Activated CD4-positive, alpha-beta T cell treated with anti-CD3 and anti-CD28 coated beads, Interleukin-2, amount 50 U/mL, for 1 hour (primary cell): ENCODE measurements around the gene ENDOD1.
"Not testable (repeated sequence)": the region's sequence is repeated elsewhere in the genome, so short reads cannot be mapped to it uniquely, and the experiment has no call there.

Source experiments
- DNase-seq: peaks from one replicate; pipeline ENCODE4 v3.0.0-alpha.2; 2020

Gene ENDOD1

GRCh38 chr11:95104856-95105255 lies 15.2 kb downstream of the ENDOD1 start:
- no peak for DNase-seq

GRCh38 chr11:95108159-95108611 lies 18.5 kb downstream of the ENDOD1 start:
- DNase-seq: no peak

GRCh38 chr11:95108671-95109551 lies 19.3 kb downstream of the ENDOD1 start:
- DNase-seq: no peak

DNA sequence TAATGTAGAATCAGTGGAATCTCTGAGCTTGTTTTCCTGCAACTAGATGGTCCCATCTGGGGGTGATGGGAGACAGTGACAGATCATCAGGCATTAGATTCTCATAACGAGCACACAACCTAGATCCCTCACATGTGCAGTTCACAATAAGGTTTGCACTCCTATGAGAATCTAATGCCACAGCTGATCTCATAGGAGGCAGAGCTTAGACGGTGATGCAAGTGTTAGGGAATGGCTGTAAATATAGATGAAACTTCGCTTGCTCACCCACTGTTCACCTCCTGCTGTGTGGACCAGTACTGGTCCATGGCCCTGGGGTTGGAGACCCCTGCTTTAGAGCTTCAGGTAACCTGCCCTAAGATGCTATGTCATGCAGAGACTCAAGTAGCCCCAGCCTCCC lies 21.8 kb downstream of the ENDOD1 start:
- not testable (repeated sequence) for DNase-seq

GRCh38 chr11:95111923-95112540 lies 22.4 kb downstream of the ENDOD1 start:
- DNase-seq: no peak

GRCh38 chr11:95115597-95115996 lies 26.0 kb downstream of the ENDOD1 start:
- DNase-seq: no peak

GRCh38 chr11:95119361-95120060 lies 29.9 kb downstream of the ENDOD1 start:
- no peak for DNase-seq

GRCh38 chr11:95121698-95122097 lies 32.1 kb downstream of the ENDOD1 start:
- no peak for DNase-seq

DNA sequence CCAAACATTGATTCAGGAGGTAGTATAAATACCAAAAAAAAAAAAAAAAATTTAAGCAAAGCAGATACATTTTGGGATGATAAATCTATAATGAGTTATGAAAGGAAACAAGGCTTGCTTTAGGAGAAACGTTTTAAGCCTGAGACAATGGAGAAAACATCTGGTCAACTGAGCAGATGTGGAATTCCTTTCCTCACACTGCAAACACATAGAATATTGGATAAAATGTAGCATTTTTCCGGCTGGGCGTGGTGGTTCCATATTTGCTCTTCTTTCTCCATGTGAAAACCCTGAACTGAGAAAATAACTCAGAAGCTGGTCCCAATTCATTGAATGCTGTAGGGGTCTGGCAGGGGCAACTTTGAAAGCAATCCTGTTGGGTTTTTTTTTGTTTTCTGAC lies 33.9 kb downstream of the ENDOD1 start:
- DNase-seq: no peak

DNA sequence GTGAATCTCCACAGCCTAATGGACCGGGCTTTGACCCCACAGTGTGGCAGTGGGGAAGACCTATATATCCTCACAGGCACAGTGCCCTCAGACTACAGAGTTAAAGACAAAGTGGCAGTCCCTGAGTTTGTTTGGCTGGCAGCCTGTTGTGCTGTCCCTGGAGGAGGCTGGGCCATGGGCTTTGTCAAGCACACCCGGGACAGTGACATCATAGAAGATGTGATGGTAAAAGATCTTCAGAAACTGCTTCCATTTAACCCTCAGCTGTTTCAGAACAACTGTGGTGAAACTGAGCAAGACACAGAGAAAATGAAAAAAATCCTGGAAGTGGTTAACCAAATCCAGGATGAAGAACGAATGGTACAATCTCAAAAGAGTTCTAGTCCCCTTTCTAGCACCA lies 39.0 kb downstream of the ENDOD1 start:
- no peak for DNase-seq

DNA sequence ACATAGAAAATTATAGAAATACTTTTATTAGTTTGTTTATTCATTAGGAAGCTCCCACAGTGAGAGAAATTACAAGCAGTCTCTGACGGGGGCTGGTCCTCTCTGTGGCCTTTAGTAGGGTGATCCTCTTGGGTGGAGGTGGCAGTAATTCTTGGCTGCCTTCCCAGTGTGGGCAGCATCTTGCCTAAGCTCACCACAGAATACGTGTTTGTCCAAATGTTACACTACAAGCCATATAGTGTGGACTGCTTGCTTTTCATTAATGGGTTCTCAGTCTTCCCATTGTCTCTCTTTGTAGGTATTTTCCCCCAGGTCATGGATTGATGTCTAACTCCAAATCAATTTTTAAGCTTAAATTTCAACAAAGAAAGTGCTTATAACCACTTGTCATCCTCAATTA lies 43.3 kb downstream of the ENDOD1 start:
- no peak for DNase-seq

DNA sequence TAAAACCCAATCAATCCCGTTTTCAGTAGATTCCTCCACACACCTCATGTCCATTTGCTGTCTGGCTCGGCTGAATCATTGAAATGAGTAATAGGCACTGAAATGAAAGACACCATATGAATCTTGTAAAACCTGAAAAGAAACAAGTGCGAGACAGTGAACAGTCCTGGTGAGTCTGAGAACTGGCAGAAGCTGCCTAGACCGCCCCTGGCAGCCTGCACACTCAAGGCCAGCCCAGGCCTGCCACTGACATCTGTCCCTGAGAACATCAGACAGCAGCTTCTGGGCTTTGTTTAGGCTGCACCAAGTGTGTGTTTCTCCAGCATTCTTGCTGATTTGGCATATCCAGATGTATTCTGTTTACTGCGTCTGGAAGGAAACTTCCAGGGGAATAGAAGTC lies 44.8 kb downstream of the ENDOD1 start:
- DNase-seq: no peak

GRCh38 chr11:95135155-95135554 lies 45.5 kb downstream of the ENDOD1 start:
- DNase-seq: no peak

- no peak for DNase-seq
Measured at GRCh38 chr11:95135880-95136279, 46.2 kb downstream of the ENDOD1 start.

- not testable (repeated sequence) for DNase-seq
Measured at GRCh38 chr11:95136747-95137146, 47.1 kb downstream of the ENDOD1 start.

GRCh38 chr11:95137299-95137698 lies 47.7 kb downstream of the ENDOD1 start:
- DNase-seq: no peak

DNA sequence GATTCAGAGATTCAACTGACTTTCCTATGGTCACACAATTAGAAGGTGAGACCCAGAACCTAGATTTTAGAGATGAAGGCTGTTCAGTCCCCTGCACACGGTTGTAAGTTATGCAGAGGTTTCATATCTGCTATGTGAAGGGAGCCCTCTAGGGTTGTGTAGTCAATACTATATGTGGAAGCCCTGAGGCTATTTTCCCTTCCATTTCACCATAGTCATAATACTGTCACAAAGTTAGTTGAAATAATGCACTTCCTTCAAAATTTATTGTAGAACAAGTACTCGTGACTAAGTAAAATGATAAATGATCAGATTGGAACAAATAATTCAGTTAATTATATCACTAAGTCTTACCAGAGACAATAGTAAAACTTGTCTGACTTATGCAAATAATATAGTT lies 48.8 kb downstream of the ENDOD1 start:
- no peak for DNase-seq

DNA sequence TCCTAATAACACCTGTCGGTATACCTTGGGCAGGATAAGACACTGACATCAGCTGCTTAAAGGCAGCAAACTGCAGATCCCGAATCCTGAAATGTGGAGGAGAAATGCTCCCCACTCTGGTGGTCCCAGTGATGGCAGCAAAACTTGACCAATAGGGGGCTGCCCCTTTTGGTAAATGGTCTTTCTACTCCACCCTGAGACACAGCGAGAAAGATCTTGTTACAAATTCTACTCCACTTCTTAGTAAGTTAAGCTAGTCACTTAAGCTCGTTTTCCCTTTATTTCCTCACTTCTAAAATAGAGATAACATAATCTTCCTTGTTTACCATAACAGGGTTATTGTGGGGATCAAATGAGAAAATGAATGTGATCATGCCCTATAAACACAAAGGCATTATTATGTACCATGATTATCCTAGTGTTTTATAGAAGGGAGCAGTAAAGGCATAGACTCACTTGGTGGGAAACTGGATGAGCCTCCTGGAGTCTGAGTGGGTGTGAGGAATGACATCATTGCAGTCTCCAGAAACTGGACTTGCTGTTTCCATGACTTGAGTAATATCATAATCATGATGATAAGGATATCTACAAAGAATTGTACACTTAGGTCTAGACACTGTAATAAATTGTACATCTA lies 50.9 kb downstream of the ENDOD1 start:
- no peak for DNase-seq

GRCh38 chr11:95142431-95142830 lies 52.8 kb downstream of the ENDOD1 start:
- no peak for DNase-seq

GRCh38 chr11:95143106-95143681 lies 53.5 kb downstream of the ENDOD1 start:
- no peak for DNase-seq

DNA sequence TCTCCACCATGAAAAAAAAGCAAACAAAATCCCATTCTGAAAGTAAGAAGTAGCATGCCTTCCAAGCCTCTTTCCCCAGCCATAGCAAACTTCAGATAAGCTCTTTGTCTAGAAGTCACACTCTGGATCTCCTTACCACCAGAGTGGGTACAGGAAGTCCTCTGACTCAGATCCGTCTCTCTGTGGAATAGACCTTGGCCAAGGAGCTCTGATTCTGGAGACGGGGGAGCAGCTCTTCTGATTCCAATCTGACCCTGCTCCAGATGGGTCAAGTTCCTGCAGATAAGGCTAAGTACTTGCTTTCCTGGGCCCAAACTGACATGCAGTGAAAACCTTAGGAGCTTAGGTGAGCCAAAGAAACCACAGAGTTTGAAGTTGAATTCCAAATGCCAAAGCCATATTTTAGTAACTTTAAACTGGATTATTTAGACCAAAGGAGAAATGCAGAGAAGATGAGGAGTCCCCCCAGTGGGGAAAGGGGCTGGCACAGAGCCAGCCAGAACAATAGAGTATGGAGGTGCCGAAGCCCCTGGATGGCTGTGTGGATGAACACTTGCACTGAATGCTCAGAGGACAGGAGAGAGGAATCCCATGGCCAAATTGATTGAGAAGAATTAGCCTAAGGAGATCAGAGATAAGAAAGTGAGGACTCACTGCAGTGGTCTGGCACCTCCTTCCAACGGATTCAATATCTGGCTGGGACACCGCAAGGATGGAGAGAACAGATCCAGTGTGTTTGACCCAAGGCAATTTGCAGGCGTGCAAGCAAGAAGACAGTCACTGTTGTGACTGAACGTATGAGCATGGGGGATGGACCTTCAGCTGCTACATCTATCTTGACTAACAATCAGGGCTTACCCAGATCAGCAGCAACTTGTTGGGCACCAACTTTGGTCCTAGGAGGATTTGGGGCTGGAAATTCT lies 54.9 kb downstream of the ENDOD1 start:
- DNase-seq: no peak
